ENCODE measurements around the gene NPM3.
A peak's percentile ranks its signal among the peaks of the same experiment; 100 is the strongest.

NPM3 gene

GRCh38 chr10:101782811-101783735 lies at the start of gene NPM3:
NPM3 (minus strand) TSS chr10:101783446; CDS start chr10:101783390, 56 bp downstream.
- Histone ChIP-seq H3K4me3 (peak within 1 kb of the TSS; percentile 82), H3K9ac (ENCODE audit: insufficient read length) (peak within 1 kb of the TSS; percentile 84), H3K9me3 (ENCODE audit: low read depth, low read length) (no peaks in the 10 kb centered on the region), H3K27ac (peak within 1 kb of the TSS; percentile 46; the same call in 1 of the 2 replicates), H3K36me3 (ENCODE audit: insufficient read depth, low read length) (peaks cover 11% of the 10 kb centered on the region; the same call in 1 of the 2 replicates)
- TF ChIP-seq POLR2AphosphoS5 (IDR thresholded peaks at IDR 0.05; ENCODE audit: borderline replicate concordance, low read depth, low read length) (peak; percentile 83), EZH2 (IDR thresholded peaks at IDR 0.05) (no peak), FOXP2 (optimal IDR thresholded peaks at IDR 0.05; ENCODE audit: control extremely low read depth, extremely low read length, insufficient read depth) (no peak)
- no peak for DNase-seq (ENCODE audit: low read depth, low spot score)

GRCh38 chr10:101832325-101832771 lies 49.1 kb upstream of the NPM3 start:
- H3K4me3 ChIP-seq: no peak overlapping the region
- H3K9me3 ChIP-seq (ENCODE audit: low read depth, low read length): no peaks in the 10 kb centered on the region
- DNase-seq (ENCODE audit: low read depth, low spot score): no peak
- no peak overlapping the region for H3K9ac ChIP-seq (ENCODE audit: insufficient read length)
- H3K27ac ChIP-seq: no peak overlapping the region
- no peaks in the 10 kb centered on the region for H3K36me3 ChIP-seq (ENCODE audit: insufficient read depth, low read length)
- TF ChIP-seq FOXP2 (optimal IDR thresholded peaks at IDR 0.05; ENCODE audit: control extremely low read depth, extremely low read length, insufficient read depth) (no peak), POLR2AphosphoS5 (IDR thresholded peaks at IDR 0.05; ENCODE audit: borderline replicate concordance, low read depth, low read length) (no peak), EZH2 (IDR thresholded peaks at IDR 0.05) (no peak)

- TF ChIP-seq FOXP2 (optimal IDR thresholded peaks at IDR 0.05; ENCODE audit: control extremely low read depth, extremely low read length, insufficient read depth) (no peak), EZH2 (IDR thresholded peaks at IDR 0.05) (no peak), POLR2AphosphoS5 (IDR thresholded peaks at IDR 0.05; ENCODE audit: borderline replicate concordance, low read depth, low read length) (no peak)
- H3K4me3 ChIP-seq: peak overlapping the region; percentile 66
- no peak for DNase-seq (ENCODE audit: low read depth, low spot score)
- H3K9me3 ChIP-seq (ENCODE audit: low read depth, low read length): no peaks in the 10 kb centered on the region
- no peaks in the 10 kb centered on the region for H3K36me3 ChIP-seq (ENCODE audit: insufficient read depth, low read length)
- H3K9ac ChIP-seq (ENCODE audit: insufficient read length): peak overlapping the region; percentile 67
- H3K27ac ChIP-seq: peak overlapping the region; percentile 95
These were observed 48.0 kb upstream of the NPM3 start for GRCh38 chr10:101831169-101831811.

- TF ChIP-seq POLR2AphosphoS5 (IDR thresholded peaks at IDR 0.05; ENCODE audit: borderline replicate concordance, low read depth, low read length) (peak; percentile 52), FOXP2 (optimal IDR thresholded peaks at IDR 0.05; ENCODE audit: control extremely low read depth, extremely low read length, insufficient read depth) (peak; percentile 56), EZH2 (IDR thresholded peaks at IDR 0.05) (no peak)
- Histone ChIP-seq H3K9ac (ENCODE audit: insufficient read length) (peak overlapping the region; percentile 67), H3K36me3 (ENCODE audit: insufficient read depth, low read length) (no peaks in the 10 kb centered on the region), H3K4me3 (peak overlapping the region; percentile 66), H3K27ac (peak overlapping the region; percentile 95), H3K9me3 (ENCODE audit: low read depth, low read length) (no peaks in the 10 kb centered on the region)
- DNase-seq (ENCODE audit: low read depth, low spot score): peak; percentile 34
These were observed 47.3 kb upstream of the NPM3 start for GRCh38 chr10:101830322-101831168.

- DNase-seq (ENCODE audit: low read depth, low spot score): no peak
- peak overlapping the region; percentile 95; the same call in 1 of the 2 replicates for H3K27ac ChIP-seq
- no peaks in the 10 kb centered on the region for H3K9me3 ChIP-seq (ENCODE audit: low read depth, low read length)
- TF ChIP-seq EZH2 (IDR thresholded peaks at IDR 0.05): no peak
- TF ChIP-seq POLR2AphosphoS5 (IDR thresholded peaks at IDR 0.05; ENCODE audit: borderline replicate concordance, low read depth, low read length): no peak
- no peak for TF ChIP-seq FOXP2 (optimal IDR thresholded peaks at IDR 0.05; ENCODE audit: control extremely low read depth, extremely low read length, insufficient read depth)
- no peak overlapping the region for H3K4me3 ChIP-seq
- H3K9ac ChIP-seq (ENCODE audit: insufficient read length): no peak overlapping the region
- no peaks in the 10 kb centered on the region for H3K36me3 ChIP-seq (ENCODE audit: insufficient read depth, low read length)
These were observed 46.5 kb upstream of the NPM3 start for GRCh38 chr10:101829561-101830315.

GRCh38 chr10:101828766-101829551 lies 45.7 kb upstream of the NPM3 start:
- no peak for TF ChIP-seq EZH2 (IDR thresholded peaks at IDR 0.05)
- H3K4me3 ChIP-seq: no peak overlapping the region
- no peak overlapping the region for H3K27ac ChIP-seq
- no peak overlapping the region for H3K9ac ChIP-seq (ENCODE audit: insufficient read length)
- H3K36me3 ChIP-seq (ENCODE audit: insufficient read depth, low read length): no peaks in the 10 kb centered on the region
- no peaks in the 10 kb centered on the region for H3K9me3 ChIP-seq (ENCODE audit: low read depth, low read length)
- no peak for DNase-seq (ENCODE audit: low read depth, low spot score)
